ENCODE data around the gene TMEM141.

Gene TMEM141

DNA sequence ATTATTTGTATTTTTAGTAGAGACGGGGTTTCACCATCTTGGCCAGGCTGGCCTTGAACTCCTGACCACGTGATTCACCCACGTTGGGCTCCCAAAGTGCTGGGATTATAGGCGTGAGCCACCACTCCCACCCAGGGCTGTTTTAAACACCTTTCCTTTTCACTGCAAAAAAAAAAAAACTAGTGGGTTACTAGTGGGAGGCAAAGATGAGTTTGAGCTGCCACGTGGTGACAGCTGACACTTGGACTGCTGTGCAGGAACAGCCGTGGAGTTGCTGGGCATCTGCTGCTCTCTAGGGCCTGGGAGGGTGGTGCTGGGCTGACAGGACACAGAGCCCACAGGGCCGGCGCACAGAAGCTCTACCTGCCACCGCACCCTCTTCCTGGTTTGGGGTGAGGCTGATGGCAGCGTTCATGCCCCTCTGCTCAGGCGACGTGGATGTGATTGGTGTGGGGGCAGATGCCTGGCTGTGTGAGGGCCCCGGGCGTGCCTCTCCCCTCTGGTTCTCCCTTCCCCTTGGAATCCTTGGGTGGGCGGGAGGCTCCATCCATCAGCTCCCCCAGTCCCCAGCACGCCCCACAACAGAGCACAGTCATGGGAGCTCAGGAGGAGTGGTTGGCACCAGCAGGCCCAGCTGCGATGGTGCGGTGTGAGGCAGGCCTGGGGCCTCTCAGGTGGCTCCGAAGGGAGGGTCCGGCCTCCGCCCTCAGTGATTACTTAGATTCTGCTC lies 33.5 kb downstream of the TMEM141 start:
- TF ChIP-seq, protein P1, sequence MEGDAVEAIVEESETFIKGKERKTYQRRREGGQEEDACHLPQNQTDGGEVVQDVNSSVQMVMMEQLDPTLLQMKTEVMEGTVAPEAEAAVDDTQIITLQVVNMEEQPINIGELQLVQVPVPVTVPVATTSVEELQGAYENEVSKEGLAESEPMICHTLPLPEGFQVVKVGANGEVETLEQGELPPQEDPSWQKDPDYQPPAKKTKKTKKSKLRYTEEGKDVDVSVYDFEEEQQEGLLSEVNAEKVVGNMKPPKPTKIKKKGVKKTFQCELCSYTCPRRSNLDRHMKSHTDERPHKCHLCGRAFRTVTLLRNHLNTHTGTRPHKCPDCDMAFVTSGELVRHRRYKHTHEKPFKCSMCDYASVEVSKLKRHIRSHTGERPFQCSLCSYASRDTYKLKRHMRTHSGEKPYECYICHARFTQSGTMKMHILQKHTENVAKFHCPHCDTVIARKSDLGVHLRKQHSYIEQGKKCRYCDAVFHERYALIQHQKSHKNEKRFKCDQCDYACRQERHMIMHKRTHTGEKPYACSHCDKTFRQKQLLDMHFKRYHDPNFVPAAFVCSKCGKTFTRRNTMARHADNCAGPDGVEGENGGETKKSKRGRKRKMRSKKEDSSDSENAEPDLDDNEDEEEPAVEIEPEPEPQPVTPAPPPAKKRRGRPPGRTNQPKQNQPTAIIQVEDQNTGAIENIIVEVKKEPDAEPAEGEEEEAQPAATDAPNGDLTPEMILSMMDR (IDR thresholded peaks at IDR 0.05; ENCODE audit: insufficient read depth, low read depth, low read length, missing control alignments): no peak
- H3K4me3 ChIP-seq (ENCODE audit: low read length): no peak overlapping the region
- no peak for DNase-seq (ENCODE audit: low read depth)

DNA sequence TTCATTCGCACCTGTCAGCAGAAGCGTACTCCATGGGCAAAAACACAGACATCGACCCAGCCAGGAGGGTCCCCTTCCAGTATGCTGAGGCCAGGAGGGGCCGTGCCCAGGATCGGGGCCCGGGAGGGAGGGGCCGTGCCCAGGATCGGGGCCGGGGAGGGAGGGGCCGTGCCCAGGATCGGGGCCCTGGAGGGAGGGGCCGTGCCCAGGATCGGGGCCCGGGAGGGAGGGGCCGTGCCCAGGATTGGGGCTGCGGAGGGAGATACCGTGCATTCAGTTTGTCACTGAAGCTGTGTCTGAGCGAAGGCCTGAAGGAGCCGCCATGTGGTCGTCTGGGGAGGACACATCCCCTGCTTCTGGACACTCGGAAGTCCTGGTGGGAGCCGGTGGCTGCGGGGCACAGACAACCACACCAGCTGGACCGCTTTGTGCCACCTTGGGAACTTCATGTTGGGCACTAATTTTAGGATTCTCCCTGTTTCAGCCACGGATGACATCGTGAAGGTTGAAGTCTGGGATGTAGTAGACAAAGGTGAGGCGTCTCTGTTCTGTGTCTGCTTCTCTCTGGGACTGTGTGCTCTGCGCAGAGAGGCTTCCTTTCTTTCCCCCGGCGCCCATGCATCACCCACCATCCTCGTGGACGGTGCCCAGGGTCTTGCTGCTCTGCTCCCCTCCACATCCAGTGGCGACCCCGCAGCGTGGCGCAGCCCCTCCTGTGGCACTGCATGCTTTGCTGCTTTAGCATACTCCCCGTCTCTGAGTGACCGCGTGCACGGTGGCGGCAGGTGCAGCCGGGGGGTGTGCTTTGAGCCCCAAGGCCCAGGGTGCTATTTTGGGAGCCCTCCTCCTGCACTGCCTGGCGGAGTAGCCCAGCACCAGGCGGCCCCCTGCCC lies 34.4 kb downstream of the TMEM141 start:
- TF ChIP-seq, protein P1 (IDR thresholded peaks at IDR 0.05; ENCODE audit: insufficient read depth, low read depth, low read length, missing control alignments): no peak
- DNase-seq (ENCODE audit: low read depth): no peak

DNA sequence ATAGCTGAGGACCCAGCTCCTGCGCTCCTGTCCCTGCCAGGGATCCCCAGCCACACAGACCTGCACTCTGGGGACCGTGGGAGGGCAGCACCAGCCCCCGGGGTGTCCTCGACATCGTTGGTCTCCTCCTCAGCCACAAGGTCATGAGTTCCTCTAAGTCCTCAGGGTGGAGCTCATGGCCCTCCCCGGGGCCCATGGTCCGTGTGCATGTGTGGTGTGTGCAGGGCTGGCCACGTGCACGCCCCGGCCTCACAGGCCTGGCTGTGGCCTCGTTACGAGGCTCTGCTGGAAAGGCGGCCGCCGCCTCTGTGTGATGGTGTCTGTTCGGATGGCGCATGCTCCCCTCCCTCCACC lies 35.0 kb downstream of the TMEM141 start:
- no peak for DNase-seq (ENCODE audit: low read depth)
- TF ChIP-seq, protein P1 (IDR thresholded peaks at IDR 0.05; ENCODE audit: insufficient read depth, low read depth, low read length, missing control alignments): no peak
- H3K4me3 ChIP-seq (ENCODE audit: low read length): no peak overlapping the region

More for the DNA sequence above, 34.4 kb downstream of the TMEM141 start:
- no peak overlapping the region for H3K4me3 ChIP-seq (ENCODE audit: low read length)

DNA sequence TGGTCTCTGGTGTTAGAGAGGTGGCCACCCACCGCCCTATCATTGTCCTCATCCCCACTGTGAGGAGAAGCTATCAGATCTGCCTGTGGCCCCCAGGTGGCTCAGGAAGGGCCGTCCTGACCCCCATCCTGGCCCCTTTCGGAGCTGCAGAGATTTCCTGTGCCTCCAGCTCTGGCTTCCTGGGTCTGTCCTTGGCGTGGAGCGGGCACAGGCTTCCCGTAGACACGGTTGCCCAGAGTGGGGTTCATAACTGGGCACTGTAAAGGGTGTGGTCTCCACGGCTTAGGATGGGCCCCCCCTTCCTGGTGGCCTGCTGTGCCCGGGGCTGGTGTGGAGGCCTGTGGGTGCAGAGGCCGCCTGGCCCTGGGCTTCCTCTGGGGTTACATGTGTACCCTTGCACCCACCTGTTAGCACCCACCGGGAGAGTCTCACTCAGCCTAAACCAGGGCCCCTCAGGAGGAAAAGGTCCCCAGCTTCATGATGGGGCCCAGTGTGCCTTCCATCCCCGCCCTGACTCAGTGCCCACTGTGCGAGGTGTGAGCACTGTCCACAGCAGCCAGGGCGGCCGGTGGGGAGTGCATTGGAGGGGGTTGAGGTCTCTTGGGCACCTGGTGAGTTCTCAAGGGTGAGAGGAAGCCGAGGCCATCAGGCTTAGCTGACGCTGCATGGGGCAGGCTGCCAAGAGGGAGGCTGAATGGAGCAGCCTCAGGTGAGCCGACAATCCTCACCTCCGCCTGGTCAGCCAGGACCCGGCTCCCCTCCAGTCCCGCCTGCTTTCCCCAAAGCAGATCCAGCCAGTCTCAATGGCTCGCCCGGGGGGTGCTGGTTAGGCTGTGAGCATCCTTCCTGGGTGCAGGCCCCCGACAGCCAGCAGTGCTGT lies 35.8 kb downstream of the TMEM141 start:
- no peak overlapping the region for H3K4me3 ChIP-seq (ENCODE audit: low read length)
- TF ChIP-seq, protein P1 (IDR thresholded peaks at IDR 0.05; ENCODE audit: insufficient read depth, low read depth, low read length, missing control alignments): no peak
- DNase-seq (ENCODE audit: low read depth): no peak

DNA sequence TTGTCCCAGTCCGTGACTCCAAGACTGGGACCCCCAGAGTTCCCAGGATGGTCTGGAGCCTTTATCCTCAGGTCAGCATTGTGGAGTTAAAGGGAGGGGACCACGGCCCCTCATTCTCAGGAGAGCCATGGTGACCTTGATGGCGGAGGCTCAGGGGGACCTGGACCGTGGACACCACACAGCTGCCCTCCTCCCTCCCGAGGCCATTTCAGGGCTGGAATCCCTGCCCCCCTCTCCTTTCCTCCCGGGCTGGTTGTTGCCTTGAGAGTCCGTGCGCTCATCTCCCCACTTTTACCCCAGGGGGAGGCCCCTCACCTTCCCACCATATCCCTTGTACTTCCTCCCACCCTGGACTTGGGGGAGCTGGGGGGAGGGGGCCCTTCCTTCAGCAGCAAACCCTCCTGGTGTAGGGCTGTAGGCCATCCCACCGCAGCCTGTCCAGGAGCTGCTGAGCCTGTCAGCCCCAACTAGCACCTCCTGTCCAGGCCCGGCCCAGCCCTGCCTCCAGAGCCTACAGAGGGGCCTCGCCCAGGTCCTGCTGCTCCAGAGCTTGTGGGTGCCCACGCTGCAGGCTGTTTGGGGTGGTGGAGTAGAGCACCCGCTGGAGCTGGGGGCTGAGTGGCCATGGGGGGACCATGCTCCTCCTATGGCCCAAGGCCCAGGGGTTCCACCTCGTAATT lies 36.8 kb downstream of the TMEM141 start:
- H3K4me3 ChIP-seq (ENCODE audit: low read length): no peak overlapping the region
- no peak for DNase-seq (ENCODE audit: low read depth)
- TF ChIP-seq, protein P1 (IDR thresholded peaks at IDR 0.05; ENCODE audit: insufficient read depth, low read depth, low read length, missing control alignments): no peak

DNA sequence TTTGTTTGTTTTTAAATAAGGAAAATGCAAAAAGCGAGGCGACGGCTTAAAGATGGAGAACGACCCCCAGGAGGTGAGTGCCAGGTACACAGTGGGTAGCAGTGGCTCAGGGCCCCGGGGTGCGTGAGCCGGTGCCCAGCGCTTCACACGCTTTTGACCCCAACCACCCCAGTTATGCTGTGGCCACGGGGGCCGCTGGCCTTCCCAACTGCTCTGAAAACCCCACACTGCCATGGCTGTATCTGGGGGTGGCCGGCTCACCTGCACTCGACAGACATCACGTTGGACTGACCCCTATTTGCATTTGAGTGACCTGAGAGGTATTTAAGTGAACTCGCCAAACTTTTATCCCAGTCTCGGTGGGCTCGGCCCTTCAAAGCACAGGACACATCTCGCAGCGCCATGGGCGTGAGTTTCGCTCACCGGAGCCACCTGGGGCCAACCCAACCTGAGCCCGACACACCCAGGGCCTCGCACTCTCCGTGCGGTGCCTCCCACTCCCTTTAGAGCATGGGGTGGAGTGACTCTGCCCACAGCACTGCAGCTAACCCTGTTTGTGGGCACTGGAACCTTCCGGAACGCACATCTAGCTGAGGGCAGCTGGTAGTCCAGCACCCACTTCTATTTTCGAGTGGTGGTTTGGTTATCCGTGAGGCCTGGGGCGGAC lies 37.5 kb downstream of the TMEM141 start:
- no peak for DNase-seq (ENCODE audit: low read depth)
- no peak overlapping the region for H3K4me3 ChIP-seq (ENCODE audit: low read length)
- TF ChIP-seq, protein P1 (IDR thresholded peaks at IDR 0.05; ENCODE audit: insufficient read depth, low read depth, low read length, missing control alignments): no peak
